GM10266 (cell line): ENCODE measurements around the gene MRGPRX2.

Source experiments
- DNase-seq: peaks from one replicate; pipeline ENCODE4 v3.0.0; 2012; ENCODE audit errors: extremely low spot score
- CTCF ChIP-seq: IDR thresholded peaks from 2 replicates; pipeline ENCODE4 v1.5.1; 2012; ENCODE audit warnings: mild to moderate bottlenecking, low read depth; ENCODE audit not compliant: control insufficient read depth, insufficient read depth; ENCODE audit errors: missing control alignments

The MRGPRX2 gene

DNA sequence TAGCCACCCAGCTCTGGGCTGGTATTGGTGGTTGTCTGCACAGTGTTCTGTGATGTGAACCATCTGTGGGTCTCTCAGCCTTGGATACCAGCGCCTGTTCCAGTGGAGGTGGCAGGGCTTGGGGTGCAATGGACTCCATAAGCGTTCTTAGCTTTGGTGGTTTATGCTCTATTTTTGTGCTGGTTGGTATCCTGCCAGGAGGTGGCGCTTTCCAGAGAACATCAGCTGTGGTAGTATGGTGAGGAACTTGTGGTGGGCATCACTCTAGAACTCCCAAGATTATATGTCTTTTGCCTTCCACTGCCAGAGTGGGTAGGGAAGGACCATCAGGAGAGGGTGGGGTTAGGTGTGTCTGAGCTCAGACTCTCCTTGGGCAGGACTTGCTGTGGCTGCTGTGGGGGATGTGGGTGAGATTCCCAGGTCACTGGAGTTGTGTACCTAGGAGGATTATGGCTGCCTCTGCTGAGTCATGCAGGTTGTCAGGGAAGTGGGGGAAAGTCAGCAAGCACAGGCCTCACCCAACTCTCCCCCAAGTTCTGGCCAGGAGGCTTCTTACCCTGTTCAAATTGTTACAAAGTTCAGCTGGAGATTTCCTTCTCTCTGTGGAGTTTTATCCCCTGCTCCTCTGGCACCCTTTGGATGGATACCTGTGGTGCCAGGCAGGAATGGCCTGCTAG, 47.2 kb downstream of the MRGPRX2 start:
- DNase-seq = no peak

GRCh38 chr11:19012636-19013035, 47.9 kb downstream of the MRGPRX2 start:
- no peak for DNase-seq
- no peak for TF ChIP-seq CTCF

More for the DNA sequence above, 47.2 kb downstream of the MRGPRX2 start:
- TF ChIP-seq CTCF = peak; percentile 33
